ENCODE results near the gene FAM163A.

Gene FAM163A

DNA sequence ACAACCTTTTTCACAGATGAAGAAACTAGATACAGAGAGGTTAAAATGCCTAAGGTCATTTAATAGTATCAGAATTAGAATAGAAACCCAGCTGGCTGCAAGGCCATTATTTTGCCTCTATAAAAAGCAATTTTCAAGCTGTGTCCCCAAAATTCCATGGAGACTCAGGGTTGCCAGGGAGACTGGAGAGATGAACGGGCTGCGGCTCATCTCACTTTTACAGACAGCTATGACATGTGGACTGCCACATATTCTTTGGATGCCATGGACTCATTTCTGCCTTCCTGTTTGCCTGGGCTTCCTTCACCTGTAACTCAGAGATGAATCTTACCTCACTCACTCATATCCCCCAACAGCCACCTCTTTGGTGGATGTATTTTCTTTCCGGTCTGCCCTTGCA, 117.6 kb downstream of the FAM163A start:
- DNase-seq = no peak

DNA sequence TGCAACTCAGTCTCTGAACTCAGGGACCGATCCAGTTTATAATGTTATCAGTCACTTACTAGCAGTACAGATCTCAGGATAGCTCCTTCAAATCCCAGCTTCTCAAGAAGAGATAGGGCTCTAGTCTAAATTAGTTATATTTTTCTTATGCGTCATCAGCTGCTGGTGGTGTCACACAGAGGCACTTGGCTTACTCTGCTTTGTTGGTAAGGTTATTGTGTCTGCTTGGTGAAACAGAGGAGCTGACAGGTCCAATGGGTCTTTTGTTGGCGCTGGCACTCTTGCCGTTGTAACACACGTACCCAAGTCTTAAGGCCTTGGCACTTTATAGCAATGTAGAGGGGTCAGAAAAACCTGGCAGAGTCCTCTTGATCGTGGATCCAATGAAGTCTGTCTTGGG, 122.3 kb downstream of the FAM163A start:
- no peak for DNase-seq

All from NCI-H526 (cell line).